ENCODE data around the gene SLC4A1AP. TPM values are rescaled to one million over a fixed set of nuclear protein-coding genes. Genes with fewer than 3 reads are reported as not detected.
"Not testable (repeated sequence)": the region's sequence is repeated elsewhere in the genome, so short reads cannot be mapped to it uniquely, and the experiment has no call there.

Gene SLC4A1AP
- total RNA-seq, 1 donor from 2014 or later = 19.7 TPM

- no peak for DNase-seq (ENCODE audit: low spot score)
Observed at GRCh38 chr2:27652341-27652740, 11.3 kb upstream of the SLC4A1AP start.

DNA sequence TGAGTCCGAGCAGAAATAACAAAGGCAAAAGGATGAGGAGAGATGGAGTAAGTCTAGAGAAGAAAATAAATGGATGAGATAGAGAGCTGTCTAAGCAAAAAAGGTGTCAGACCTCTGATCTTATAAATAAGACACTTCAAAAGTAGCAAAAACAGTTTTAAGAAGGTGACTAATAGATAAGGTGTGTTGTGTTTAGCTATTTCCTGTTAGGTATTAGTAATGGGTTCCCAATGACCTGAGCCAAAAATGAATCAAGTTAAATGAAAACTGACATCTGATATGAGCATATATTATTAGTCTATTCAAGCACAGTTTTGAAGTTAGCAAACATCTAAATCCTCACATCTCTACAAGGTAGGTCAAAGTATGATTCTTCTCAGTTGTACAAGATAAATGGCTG, 10.9 kb upstream of the SLC4A1AP start:
- DNase-seq (ENCODE audit: low spot score) = no peak

DNA sequence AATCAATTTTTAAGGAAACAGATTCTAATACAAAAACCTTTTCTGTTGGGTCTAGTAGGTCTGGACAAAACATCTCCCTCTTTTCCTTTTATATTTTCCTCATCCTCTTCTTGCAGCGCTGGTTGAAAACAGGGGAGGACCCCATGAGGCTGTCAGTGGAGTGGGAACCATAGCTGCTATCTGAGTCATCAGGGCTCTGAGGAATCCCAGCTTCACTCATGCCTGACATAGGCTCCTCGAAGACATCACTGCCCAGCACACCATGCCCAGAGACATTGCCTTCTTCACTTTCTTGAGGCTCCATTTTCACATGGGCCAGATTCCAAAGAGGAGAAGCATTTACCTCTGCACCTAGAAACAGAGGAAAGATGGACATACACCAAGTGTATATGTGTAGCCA, 10.3 kb upstream of the SLC4A1AP start:
- no peak for DNase-seq (ENCODE audit: low spot score)

DNA sequence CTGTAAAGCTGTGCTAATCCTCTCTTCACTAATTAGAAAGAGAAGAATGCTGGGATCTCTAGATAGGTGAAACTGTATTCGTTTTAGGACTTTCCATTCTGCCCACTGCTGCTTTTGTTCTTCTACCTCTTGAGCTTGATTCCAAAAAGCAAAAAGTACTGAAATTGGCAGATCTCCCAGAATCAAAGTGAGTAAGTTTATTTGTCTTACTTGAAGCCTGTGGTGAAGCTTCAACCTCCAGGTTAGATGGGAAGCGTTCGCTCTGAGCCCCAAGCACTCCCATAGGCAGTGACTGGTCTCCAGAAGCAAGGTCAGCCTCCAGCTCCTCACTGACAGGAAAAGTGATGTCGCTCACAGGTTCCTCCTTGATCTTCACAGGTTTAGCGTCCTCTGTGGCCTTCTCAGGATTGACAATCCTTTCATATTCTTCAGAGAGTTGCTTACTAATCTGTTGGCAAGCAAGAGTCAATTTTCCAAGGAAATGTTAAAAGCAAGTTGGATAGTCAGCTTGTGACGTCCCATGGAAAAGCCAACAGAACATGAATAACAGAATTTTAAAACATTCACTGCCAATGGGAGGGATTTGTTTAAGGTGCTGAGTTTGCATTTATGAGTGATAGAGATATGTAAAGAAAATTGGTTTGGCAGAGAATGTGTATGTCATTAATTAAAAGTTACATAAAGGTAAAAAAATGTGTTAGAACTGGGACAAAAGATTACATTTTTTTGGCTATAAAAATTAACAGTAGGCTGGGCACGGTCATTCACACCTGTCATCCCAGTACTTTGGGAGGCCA, 8.3 kb upstream of the SLC4A1AP start:
- no peak for DNase-seq (ENCODE audit: low spot score)

DNA sequence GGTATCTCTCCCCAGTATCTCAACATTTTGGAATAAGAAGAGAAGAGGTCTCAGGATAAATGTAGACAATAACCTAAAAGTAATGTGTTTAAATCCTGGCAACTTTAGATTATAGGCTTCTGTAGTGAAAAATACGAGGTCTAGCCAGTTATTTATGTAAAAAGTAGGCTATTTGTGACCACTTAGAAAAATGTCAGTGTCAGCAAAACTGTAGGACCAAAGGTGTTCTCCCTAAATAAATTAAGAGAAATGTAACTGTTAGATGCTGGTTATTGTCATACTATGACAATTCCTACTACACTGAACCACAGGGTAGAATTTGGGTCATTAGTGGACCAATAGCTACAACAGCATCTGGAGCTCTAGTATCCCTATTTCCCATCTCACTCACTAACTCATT, 2.3 kb upstream of the SLC4A1AP start:
- no peak for DNase-seq (ENCODE audit: low spot score)

- DNase-seq (ENCODE audit: low spot score) = no peak
Observed at GRCh38 chr2:27664154-27664574, 475 bp downstream of the SLC4A1AP start.

DNA sequence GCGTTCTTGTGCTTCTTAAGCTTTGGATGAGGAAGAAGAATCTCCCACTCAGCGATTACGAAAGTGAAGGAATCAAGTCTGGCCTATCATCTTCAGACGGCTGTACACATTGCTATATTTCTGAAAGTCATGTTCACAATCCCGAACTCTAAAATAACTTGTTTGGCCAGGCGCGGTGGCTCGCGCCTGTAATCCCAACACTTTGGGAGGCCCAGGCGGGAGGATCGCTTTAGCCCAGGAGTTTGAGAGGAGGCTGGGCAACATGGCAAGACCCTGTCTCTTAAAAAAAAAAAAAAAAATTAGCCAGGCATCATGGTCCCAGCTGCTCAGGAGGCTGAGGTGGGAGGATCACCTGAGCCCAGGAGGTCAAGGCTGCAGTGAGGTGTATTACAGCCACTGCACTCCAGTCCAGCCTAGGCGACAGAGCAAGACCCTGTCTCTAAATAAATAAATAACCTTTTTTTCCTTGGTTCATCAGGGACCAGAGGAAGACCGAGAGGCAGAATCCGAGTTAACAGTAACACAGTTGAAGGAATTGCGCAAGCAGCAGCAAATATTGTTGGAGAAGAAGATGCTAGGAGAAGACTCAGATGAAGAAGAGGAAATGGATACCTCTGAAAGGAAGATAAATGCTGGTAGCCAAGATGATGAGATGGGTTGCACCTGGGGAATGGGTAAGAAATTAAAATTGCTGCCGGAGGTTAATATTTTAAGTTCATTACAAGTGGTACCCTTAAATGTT, 1.1 kb downstream of the SLC4A1AP start:
- DNase-seq (ENCODE audit: low spot score) = no peak

DNA sequence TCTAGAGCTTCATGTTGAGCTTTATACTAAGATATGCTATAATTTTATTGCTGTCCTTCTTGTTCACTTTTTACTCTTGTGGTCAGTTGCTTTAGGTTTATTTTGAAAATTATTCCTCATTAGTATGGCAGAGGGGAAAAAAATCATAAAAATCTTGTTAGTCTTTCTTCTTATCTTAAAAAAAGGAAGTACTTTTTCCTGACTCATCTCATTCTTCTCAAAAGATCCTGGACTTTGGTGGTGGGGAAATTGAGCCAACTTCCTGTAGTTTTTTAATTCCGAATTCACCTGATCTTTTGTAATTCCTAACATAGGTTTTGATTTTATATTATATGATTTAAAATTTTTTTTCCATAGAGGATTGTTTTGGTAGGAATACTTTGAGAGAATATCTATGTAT, 3.8 kb downstream of the SLC4A1AP start:
- DNase-seq (ENCODE audit: low spot score) = no peak

DNA sequence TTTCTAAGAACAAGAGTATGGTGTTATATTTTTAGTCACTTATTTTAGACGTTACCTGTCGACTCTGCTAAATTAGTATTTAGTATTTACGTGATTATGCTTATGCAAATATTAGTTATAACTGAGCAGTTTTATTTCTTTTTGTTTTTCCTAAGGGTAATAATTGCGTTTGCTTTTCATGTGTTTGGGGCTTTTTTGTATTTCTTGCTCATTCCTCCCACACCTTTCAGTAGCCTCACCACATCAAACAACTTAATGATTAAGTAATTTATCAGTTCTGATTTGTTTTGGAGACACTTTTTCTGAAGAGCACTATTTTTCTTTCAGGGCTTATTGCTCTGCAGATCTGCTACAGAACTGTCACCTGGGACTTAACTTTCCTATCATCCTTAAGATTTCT, 7.5 kb downstream of the SLC4A1AP start:
- DNase-seq (ENCODE audit: low spot score) = no peak

- no peak for DNase-seq (ENCODE audit: low spot score)
Observed at GRCh38 chr2:27672723-27673486, 9.2 kb downstream of the SLC4A1AP start.

DNA sequence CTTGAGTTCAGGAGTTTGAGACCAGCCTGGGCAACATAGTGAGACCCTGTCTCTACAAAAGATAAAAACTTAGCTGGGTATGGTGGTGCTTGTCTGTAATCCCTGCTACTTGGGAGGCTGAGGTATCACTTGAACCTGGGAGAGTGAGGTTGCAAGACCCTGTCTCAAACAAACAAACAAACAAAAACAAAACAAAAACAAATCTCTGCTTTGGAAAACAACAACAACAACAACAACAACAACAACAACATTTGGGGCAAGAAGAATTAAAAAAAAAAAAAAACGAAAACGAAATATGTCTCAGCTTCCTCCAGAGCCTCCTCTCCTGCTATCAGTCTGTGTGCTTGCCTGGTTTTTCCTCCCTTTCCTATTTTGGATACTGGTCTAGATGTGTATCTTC, 16.9 kb downstream of the SLC4A1AP start:
- no peak for DNase-seq (ENCODE audit: low spot score)

DNA sequence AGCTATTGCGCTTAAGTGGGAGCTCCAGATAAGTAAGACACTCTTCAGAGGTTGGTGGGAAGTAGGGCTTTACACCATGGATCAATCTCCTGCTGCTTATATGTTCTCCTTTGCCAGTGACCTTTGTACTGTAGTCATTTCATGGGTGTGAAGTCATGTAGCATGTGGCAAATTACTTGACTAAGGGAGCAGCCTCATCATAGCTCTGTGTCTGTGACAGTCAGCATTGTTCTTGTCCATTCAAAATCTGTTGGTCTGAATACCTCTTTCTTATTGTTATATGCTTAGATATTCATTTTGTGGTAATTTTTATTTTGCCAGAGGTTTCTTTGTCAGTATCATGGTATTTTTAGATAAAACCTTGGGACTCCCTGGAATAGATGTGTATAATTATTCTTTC, 18.2 kb downstream of the SLC4A1AP start:
- DNase-seq (ENCODE audit: low spot score) = no peak

- DNase-seq (ENCODE audit: low spot score) = not testable (repeated sequence)
Observed at GRCh38 chr2:27682334-27682771, 18.7 kb downstream of the SLC4A1AP start.

DNA sequence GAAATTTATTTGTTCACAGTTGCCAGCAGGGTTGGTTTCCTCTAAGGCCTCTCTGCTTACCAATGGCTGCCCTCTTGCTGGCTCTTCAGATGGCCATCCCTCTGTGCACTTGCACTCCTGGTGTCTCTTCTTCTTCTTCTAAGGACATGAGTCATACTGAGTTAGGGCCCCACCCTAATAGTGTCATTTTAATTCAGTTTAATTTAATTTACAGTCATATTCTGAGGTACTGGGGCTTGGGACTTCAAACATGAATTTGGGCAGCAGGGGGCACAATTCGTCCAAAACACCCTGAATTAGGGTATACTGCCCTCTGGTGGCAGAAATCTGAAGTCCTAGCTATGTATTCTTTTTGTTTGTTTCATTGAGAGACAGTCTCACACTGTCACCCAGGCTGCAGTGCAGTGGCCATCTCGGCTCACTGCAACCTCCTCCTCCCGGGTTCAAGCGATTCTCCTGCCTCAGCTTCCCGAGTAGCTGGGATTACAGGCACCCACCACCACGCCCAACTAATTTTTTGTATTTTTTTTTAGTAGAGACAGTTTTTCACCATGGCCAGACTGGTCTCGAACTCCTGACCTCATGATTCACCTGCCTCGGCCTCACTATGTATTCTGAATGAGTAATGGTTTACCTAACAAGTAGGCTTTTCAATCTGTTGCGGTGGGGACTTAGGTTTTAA, 19.8 kb downstream of the SLC4A1AP start:
- peak; percentile 82 for DNase-seq (ENCODE audit: low spot score)

GRCh38 chr2:27685006-27685405, 21.3 kb downstream of the SLC4A1AP start:
- DNase-seq (ENCODE audit: low spot score) = not testable (repeated sequence)

DNA sequence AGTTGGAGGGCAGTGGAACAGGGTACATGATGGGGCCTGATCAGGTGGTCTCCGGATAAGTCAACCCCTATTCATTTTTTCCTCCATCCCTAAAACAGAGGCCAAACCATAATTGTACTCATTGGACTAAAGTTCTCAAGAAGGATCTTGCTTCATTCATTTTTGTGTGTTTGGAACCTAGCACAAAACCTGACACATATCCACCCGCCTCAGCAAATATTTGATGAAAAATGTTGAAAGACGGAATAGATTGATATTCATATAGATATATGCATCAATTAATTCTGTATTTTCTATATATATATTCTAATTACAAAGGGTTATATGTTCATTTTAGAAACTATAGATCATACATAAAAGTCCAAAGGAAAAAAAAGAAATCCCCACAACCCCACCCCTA, 21.9 kb downstream of the SLC4A1AP start:
- no peak for DNase-seq (ENCODE audit: low spot score)

DNA sequence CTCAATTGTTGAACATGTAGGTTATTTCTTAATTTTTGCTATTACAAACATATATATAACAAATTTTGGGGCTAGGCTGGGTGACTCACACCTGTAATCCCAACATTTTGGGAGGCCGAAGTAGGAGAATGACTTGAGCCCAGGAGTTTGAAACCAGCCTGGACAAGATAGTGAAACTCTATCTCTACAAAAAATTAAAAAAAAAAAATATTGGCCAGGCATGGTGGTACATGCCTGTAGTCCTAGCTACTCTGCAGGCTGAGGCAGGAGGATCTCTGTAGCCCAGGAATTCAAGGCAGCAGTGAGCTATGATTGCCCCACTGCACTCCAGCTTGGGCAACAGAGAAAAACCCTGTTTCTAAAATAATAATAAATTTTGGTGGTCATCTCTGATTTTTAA, 23.5 kb downstream of the SLC4A1AP start:
- no peak for DNase-seq (ENCODE audit: low spot score)

GRCh38 chr2:27689424-27689823, 25.7 kb downstream of the SLC4A1AP start:
- no peak for DNase-seq (ENCODE audit: low spot score)

DNA sequence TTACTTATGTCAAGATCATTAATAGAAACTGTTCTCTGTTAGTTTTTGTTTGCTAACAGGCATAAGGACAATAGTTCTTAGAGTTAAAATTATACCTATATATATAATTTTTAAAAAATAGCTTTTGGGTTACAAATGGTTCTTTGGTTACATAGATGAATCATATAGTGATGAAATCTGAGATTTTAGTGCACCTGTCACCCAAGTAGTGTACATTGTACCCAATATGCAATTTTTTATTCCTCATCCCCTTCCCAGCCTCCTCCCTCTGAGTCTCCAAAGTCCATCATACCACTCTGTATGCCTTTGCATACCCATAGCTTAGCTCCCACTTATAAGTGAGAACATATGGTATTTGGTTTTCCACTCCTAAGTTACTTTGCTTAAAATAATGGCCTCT, 26.4 kb downstream of the SLC4A1AP start:
- no peak for DNase-seq (ENCODE audit: low spot score)

DNA sequence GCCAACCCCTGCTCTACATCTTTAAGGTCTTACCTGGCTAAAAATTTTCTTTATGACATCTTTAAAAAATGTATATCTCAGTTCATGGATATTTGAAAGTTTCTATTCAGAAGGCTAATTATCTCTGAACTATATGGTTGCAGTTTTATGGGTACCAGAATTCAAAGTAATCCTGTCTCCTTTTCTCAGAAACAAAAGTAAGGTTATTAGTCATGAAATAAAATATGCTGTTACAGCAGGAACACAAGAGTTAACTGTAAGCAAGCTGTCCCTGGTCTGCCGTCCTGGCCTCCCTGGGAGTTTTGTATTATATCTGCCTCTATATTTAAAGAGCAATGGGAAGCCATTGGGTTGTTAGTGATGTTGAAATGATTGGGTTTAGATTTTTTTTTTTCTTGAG, 34.0 kb downstream of the SLC4A1AP start:
- no peak for DNase-seq (ENCODE audit: low spot score)

GRCh38 chr2:27701676-27702075, 38.0 kb downstream of the SLC4A1AP start:
- no peak for DNase-seq (ENCODE audit: low spot score)

- no peak for DNase-seq (ENCODE audit: low spot score)
Observed at GRCh38 chr2:27702302-27702701, 38.6 kb downstream of the SLC4A1AP start.

All from ureter (tissue), 1 donor.